Body of pancreas (tissue), 4 donors: ENCODE results near the gene ARPC2.

Experiments used
- POLR2A ChIP-seq, 3 donors: fragments of 450-650 bp; IDR thresholded peaks; one replicate each; pipeline ENCODE4 v1.6.1; 2016; ENCODE audit warnings: antibody characterized with exemption in 3 of 3, mild to moderate bottlenecking in 2 of 3
- TF ChIP-seq, protein P1 (sequence below), 7 experiments: fragments of 450-650 bp in 4 of 7; fragments of 200-600 bp in 3 of 7; sonication (generic) in 3 of 7; IDR thresholded peaks; one replicate each; pipeline ENCODE4 v1.5.1; 2016 to 2019; ENCODE audit warnings: antibody characterized with exemption in 7 of 7

- TF ChIP-seq, protein P1, sequence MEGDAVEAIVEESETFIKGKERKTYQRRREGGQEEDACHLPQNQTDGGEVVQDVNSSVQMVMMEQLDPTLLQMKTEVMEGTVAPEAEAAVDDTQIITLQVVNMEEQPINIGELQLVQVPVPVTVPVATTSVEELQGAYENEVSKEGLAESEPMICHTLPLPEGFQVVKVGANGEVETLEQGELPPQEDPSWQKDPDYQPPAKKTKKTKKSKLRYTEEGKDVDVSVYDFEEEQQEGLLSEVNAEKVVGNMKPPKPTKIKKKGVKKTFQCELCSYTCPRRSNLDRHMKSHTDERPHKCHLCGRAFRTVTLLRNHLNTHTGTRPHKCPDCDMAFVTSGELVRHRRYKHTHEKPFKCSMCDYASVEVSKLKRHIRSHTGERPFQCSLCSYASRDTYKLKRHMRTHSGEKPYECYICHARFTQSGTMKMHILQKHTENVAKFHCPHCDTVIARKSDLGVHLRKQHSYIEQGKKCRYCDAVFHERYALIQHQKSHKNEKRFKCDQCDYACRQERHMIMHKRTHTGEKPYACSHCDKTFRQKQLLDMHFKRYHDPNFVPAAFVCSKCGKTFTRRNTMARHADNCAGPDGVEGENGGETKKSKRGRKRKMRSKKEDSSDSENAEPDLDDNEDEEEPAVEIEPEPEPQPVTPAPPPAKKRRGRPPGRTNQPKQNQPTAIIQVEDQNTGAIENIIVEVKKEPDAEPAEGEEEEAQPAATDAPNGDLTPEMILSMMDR (IDR thresholded peaks at IDR 0.05), result peak; percentile 6 to 60 (median 32)
- no peak for TF ChIP-seq POLR2A (IDR thresholded peaks at IDR 0.05)
Observed at GRCh38 chr2:218230882-218231281, 13.9 kb downstream of the ARPC2 start.
